Activated CD4-positive, alpha-beta memory T cell treated with anti-CD3 and anti-CD28 coated beads for 36 hours (primary cell): ENCODE data around the gene USP40. TPM values are rescaled to one million over a fixed set of nuclear protein-coding genes. Genes with fewer than 3 reads are reported as not detected.
"Not testable (repeated sequence)": the region's sequence is repeated elsewhere in the genome, so short reads cannot be mapped to it uniquely, and the experiment has no call there.

Experiments used
- CTCF ChIA-PET: fragments of 350-600 bp; sonication (Branson Sonifier 250); formaldehyde crosslinking; loops from one replicate; lab custom pipeline; 2021; ENCODE audit warnings: antibody characterized with exemption, inconsistent platforms; lab: Charles Lee
- POLR2A ChIA-PET: fragments of 350-600 bp; sonication (Branson Sonifier 250); formaldehyde crosslinking; loops from one replicate; lab custom pipeline; 2021; ENCODE audit warnings: antibody characterized with exemption; lab: Charles Lee
- DNase-seq: peaks from one replicate; pipeline ENCODE4 v3.0.0-alpha.2; 2020
- H3K27ac Mint-ChIP-seq: one replicate; pipeline ENCODE4 v1.8.0; 2021; ENCODE audit warnings: mixed read lengths
- H3K27me3 Mint-ChIP-seq: one replicate; pipeline ENCODE4 v1.8.0; 2021; ENCODE audit warnings: mixed read lengths
- H3K36me3 Mint-ChIP-seq: one replicate; pipeline ENCODE4 v1.8.0; 2021; ENCODE audit warnings: mixed read lengths
- H3K4me1 Mint-ChIP-seq: one replicate; pipeline ENCODE4 v1.8.0; 2021; ENCODE audit warnings: low read depth, mixed read lengths
- H3K4me3 Mint-ChIP-seq: one replicate; pipeline ENCODE4 v1.8.0; 2021; ENCODE audit warnings: mild to moderate bottlenecking, mixed read lengths
- H3K9me3 Mint-ChIP-seq: one replicate; pipeline ENCODE4 v1.8.0; 2021; ENCODE audit warnings: mixed read lengths
- intact Hi-C: fragments of 100-400 bp; cut with micrococcal nuclease; formaldehyde crosslinking; loops from one replicate; pipeline ENCODE4 v1.15.1; 2023
- total RNA-seq, 2 experiments: library from RNA; stranded (reverse); gene quantifications; one replicate each; pipeline ENCODE4 v1.2.3, GENCODE V29; 2021

USP40 gene
- total RNA-seq, 2 experiments from 2014 or later = 19.3 to 21.5 TPM

DNA sequence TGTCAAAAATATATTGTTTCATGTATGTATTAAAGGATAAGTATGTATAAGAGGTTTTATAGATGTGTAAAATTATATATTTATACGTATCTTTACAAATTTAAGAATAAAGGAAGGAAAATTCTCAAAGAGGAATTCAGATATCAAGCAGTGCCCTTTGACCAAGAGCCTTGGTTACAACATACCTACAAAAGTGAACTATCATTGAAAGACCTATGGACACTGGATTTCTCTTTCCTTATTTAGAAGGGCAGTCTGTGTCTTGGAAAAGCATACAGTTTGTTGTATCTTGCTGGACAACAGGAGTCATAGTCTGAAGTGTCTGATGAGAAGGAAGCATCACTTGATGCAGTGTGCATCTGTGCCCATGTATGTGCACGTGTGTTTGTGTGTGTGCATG is 21.8 kb upstream of the USP40 start:
- no peaks in the 10 kb centered on the region for H3K36me3 Mint-ChIP-seq
- no peak overlapping the region for H3K27ac Mint-ChIP-seq
- no peak overlapping the region for H3K4me3 Mint-ChIP-seq
- POLR2A ChIA-PET = no interaction called here
- intact Hi-C loops = no loop called here
- CTCF ChIA-PET = no interaction called here
- no peak for DNase-seq
- H3K4me1 Mint-ChIP-seq = no peaks in the 10 kb centered on the region
- H3K9me3 Mint-ChIP-seq = no peaks in the 10 kb centered on the region
- H3K27me3 Mint-ChIP-seq = peaks cover 28% of the 10 kb centered on the region

DNA sequence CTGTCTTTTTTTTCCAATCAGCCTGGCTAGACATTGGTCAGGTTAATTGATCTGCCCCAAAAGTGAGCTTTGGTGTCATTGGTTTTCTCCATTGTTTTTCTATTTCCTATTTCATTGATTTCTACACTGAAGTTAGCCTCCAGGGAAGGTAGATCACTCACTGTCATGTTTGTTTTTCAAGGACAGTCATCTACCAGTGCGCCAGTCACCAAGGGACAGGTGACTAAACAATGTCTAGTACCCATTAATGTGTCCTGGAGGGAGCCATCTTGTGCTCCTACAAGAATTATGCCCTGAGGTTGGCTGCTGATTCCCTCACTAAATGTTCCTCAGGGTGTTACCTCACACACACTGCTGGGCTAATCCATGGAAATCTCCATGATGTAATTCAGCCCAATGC is 17.6 kb upstream of the USP40 start:
- no peaks in the 10 kb centered on the region for H3K4me1 Mint-ChIP-seq
- POLR2A ChIA-PET = no interaction called here
- no peak overlapping the region for H3K27ac Mint-ChIP-seq
- no peaks in the 10 kb centered on the region for H3K9me3 Mint-ChIP-seq
- no peak overlapping the region for H3K4me3 Mint-ChIP-seq
- DNase-seq = no peak
- CTCF ChIA-PET = no interaction called here
- H3K27me3 Mint-ChIP-seq = peaks cover 23% of the 10 kb centered on the region
- intact Hi-C loops = no loop called here
- H3K36me3 Mint-ChIP-seq = no peaks in the 10 kb centered on the region

DNA sequence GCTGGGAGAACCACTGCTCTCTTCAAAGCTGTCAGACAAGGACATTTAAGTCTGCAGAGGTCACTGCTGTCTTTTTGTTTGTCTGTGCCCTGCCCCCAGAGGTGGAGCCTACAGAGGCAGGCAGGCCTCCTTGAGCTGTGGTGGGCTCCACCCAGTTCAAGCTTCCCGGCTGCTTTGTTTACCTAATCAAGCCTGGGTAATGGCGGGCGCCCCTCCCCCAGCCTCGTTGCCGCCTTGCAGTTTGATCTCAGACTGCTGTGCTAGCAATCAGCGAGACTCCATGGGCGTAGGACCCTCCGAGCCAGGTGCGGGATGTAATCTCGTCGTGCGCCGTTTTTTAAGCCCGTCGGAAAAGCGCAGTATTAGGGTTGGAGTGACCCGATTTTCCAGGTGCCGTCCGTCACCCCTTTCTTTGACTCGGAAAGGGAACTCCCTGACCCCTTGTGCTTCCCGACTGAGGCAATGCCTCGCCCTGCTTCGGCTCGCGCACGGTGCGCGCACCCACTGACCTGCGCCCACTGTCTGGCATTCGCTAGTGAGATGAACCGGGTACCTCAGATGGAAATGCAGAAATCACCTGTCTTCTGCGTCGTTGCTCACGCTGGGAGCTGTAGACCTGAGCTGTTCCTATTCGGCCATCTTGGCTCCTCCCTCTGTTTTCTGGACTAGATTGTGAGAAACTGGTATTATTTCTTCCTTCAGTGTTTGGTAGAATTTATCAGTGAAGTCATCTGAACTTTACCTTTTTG is 16.8 kb upstream of the USP40 start:
- H3K27me3 Mint-ChIP-seq = peaks cover 21% of the 10 kb centered on the region
- H3K9me3 Mint-ChIP-seq, intact Hi-C loops, CTCF ChIA-PET, H3K36me3 Mint-ChIP-seq, DNase-seq, H3K4me1 Mint-ChIP-seq, H3K27ac Mint-ChIP-seq, POLR2A ChIA-PET: not testable (repeated sequence)
- peak overlapping the region; percentile 12 for H3K4me3 Mint-ChIP-seq

DNA sequence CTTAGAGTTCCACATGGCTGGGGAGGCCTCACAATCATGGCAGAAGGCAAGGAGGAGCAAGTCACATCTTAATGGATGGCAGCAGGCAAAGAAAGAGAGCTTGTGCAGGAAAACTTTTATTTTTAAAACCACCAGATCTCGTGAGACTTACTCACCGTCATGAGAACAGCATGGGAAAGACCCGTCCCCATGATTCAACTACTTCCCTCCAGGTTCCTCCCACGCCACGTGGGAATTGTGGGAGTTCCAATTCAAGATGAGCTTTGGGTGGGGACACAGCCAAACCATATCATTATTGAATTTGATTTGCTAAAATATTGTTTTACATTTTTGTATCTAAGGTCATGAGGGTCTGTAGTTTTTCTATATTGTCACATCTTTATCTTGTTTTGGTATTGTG is 10.8 kb upstream of the USP40 start:
- H3K9me3 Mint-ChIP-seq, DNase-seq, H3K27me3 Mint-ChIP-seq, CTCF ChIA-PET, H3K27ac Mint-ChIP-seq, POLR2A ChIA-PET, H3K4me3 Mint-ChIP-seq, H3K36me3 Mint-ChIP-seq, H3K4me1 Mint-ChIP-seq, intact Hi-C loops: not testable (repeated sequence)

DNA sequence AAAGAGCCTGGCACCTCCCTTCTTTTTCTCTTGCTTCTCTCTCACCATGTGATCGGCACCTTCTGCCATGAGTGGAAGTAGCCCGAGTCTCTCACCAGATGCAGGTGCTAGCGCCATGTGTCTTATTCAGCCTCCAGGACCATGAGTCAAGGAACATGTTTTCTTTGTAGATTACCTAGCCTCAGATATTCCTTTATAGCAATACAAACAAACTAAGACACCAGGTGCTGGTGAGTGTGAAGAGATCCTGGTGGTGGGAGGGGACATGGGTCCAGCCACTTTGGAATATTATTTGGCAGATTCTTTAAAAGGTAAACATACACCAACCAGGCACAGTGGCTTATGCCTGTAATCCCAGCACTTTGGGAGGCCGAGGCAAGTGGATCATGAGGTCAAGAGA is 5.9 kb upstream of the USP40 start:
- Mint-ChIP-seq H3K36me3 (no peaks in the 10 kb centered on the region), H3K4me1 (no peaks in the 10 kb centered on the region), H3K27me3 (peaks cover 3% of the 10 kb centered on the region), H3K27ac (no peak overlapping the region), H3K4me3 (no peak overlapping the region), H3K9me3 (no peaks in the 10 kb centered on the region)
- DNase-seq = no peak
- ChIA-PET CTCF (no interaction called here), POLR2A (no interaction called here)
- intact Hi-C loops = no loop called here

DNA sequence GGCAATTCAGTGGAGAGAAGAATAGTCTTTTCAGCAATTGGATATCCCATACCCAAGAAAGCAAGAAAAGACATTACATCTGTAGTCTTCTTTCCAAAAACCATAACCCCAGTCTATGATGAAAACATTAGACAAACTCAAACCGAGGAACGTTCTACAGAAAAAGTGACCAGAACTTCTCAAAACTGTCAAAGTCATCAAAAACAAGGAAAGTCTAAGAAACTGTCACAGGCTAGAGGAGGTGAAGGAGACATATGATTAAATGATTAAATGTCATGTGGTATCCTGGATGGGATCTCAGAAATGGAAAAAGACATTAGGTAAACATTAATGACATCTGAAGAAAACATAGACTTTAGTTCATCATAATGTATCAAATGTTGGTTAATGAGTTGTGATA is 4.9 kb upstream of the USP40 start:
- Mint-ChIP-seq H3K9me3 (no peaks in the 10 kb centered on the region), H3K27me3 (peaks cover 3% of the 10 kb centered on the region), H3K4me1 (no peaks in the 10 kb centered on the region), H3K27ac (no peak overlapping the region), H3K4me3 (no peak overlapping the region), H3K36me3 (peaks cover 1% of the 10 kb centered on the region)
- POLR2A ChIA-PET = no interaction called here
- CTCF ChIA-PET = no interaction called here
- intact Hi-C loops = no loop called here
- DNase-seq = no peak

DNA sequence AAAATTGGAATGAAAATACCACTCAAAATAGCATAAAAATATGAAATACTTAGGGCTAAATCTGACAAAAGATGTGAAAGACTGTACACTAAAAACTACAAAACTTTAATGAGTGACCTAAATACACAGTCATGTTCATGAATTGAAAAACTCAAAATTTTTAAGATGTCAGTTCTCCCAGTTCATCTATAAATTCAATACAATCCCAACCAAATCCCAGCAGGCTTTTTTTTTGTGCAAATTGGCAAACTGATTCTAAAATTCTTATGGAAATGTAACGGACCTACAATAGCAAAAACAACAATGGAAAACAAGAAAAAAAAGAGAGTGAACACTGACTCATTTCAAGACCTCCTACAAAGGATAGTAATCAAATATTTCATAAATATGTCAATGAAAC is 4.4 kb upstream of the USP40 start:
- CTCF ChIA-PET = no interaction called here
- peaks cover 1% of the 10 kb centered on the region for H3K36me3 Mint-ChIP-seq
- peaks cover 3% of the 10 kb centered on the region for H3K27me3 Mint-ChIP-seq
- H3K9me3 Mint-ChIP-seq = no peaks in the 10 kb centered on the region
- no peak overlapping the region for H3K4me3 Mint-ChIP-seq
- no peak for DNase-seq
- intact Hi-C loops = no loop called here
- POLR2A ChIA-PET = no interaction called here
- H3K4me1 Mint-ChIP-seq = no peaks in the 10 kb centered on the region
- no peak overlapping the region for H3K27ac Mint-ChIP-seq

DNA sequence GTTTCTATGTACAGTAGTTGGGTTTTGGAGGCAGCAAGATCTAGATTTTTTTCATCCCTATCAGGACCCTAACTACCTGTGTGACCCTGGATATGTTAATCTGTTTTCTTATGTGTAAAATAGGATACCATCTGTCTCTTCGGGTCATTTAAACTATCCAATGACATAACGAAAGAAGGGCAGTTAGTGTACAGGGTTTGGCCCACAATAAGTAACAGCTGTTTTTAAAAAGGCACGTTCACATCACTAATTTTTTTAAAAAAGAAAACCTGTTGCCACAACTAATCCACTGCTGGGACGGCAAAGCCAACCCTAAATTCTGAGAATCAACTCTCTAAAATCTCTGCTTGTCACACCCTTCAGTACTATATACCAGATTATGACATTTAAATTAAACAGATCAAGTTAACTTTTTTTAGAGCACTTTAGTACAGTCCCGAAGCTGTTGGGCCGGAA is 869 bp downstream of the USP40 start:
- no peak for DNase-seq

DNA sequence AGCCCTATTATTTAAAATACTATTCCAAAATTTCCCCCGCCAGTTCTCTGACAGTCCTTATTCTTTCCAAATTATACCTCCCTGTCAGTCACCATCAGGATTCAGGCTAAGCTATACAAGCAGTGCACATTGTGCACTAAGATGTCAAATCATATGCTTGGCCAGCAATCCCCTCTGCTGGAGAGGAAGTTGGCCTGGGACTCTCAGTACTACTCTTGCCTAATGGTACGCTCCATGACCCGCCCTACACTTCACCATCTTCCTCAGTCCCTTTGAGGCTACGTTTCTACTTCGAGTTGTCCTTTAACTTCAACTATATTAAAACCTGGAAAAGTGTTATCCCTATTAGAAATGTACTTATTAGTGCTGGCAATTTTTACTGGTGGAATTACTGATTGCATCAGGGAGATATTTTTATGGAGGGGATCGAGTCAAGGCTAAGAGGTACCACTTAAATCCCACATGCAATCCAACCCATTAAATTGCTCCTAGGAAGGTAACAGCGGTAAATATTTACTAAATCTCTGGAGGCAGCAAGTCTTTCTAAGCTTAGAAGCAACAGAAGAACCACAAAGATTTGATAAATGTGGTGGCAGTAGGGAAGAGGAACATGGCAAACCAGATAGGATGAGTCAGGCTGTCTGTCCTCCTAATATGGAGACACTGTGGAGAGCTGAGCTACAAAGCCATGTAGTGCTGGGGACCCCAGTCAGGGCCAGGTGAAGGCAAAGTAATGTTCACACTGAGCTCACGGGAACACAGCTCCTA is 2.7 kb downstream of the USP40 start:
- ChIA-PET POLR2A (no interaction called here), CTCF (interaction anchor here (1.1 kb wide), 1 partner anchor 294 kb away, joined by 4 read pairs; no protein-coding TSS in a partner anchor)
- no peak for DNase-seq
- no peaks in the 10 kb centered on the region for H3K9me3 Mint-ChIP-seq
- H3K4me1 Mint-ChIP-seq = peaks cover 13% of the 10 kb centered on the region
- H3K27ac Mint-ChIP-seq = no peak overlapping the region
- intact Hi-C loops = loop anchor here (10.0 kb wide), 1 partner anchor 291 kb away; the partner anchor contains the start of gene HJURP
- no peaks in the 10 kb centered on the region for H3K27me3 Mint-ChIP-seq
- no peak overlapping the region for H3K4me3 Mint-ChIP-seq
- peaks cover 9% of the 10 kb centered on the region for H3K36me3 Mint-ChIP-seq

More for the DNA sequence above, 869 bp downstream of the USP40 start:
- intact Hi-C loops = loop anchor here (1.0 to 10.0 kb wide), 2 partner anchors 212 to 289 kb away; partner anchors contain the start of gene HJURP
- Mint-ChIP-seq H3K9me3 (no peaks in the 10 kb centered on the region), H3K27ac (peak overlapping the region; percentile 91), H3K36me3 (peaks cover 2% of the 10 kb centered on the region), H3K27me3 (no peaks in the 10 kb centered on the region), H3K4me1 (peaks cover 13% of the 10 kb centered on the region), H3K4me3 (peak overlapping the region; percentile 98)
- ChIA-PET CTCF (no interaction called here), POLR2A (interaction anchor here (1.9 kb wide), 1 partner anchor 13 kb away, joined by 7 read pairs; no protein-coding TSS in a partner anchor)

DNA sequence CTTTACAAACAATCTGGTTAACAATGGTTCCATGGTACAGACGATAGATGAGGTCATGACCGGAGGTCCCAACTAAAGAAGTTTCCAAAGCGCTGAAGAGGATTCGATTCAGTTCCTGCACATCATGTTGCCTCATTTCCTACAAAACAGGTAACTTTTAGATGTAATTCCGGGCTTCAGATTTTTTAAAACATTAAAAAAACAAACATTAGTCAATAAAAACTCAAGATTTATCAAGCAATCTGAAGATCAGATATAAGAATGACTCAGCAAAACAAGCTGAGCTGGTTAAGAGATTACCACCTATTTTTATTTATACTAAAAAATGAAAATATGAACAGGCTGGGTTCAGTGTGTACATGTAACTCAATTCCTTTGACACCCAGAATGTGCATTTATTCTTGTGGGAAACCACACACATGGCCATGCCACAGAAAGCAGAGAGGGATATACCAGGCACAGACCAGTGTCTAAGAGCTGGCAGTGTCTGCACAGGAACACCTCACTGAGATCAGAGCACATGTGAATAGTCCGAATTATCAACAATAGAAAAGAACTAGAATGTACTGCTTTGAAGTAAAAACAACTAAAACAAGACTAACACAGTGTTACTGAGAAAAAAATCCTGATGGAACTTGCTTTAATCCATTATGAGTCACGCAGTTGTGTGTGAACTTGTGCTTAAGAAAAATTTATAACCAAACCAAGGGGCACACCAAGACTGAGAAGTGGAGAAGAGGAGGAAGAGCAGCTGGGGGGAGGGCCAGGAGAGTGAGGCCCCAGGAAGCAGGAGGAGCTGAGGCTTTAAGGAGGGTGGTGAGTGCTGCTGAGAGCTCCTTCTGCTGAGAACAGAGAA is 9.5 kb downstream of the USP40 start:
- CTCF ChIA-PET = no interaction called here
- Mint-ChIP-seq H3K9me3 (no peaks in the 10 kb centered on the region), H3K36me3 (peaks cover 21% of the 10 kb centered on the region), H3K4me3 (no peak overlapping the region), H3K4me1 (peaks cover 6% of the 10 kb centered on the region), H3K27me3 (no peaks in the 10 kb centered on the region), H3K27ac (no peak overlapping the region)
- POLR2A ChIA-PET = no interaction called here
- intact Hi-C loops = no loop called here
- no peak for DNase-seq

DNA sequence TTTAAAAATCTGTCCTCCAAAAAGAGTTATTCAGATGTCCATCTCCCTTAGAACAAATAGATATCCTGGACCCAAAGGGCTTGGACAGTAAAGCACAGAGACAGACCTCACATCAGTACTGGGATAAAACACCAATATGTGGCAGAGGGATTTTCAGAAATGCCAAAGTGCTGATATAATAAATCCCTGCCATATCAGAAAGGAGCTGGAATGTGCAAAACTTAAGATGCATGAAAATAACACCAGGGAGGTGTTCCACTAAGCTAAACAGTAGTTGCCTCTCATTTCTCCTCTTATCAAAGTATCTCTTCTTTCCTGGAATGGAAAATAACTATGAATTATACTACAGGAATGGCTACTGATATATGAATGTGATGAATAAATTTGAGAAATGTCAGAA is 13.2 kb downstream of the USP40 start:
- Mint-ChIP-seq H3K27ac (no peak overlapping the region), H3K4me1 (peaks cover 6% of the 10 kb centered on the region), H3K36me3 (peaks cover 18% of the 10 kb centered on the region), H3K4me3 (no peak overlapping the region), H3K9me3 (no peaks in the 10 kb centered on the region), H3K27me3 (no peaks in the 10 kb centered on the region)
- DNase-seq = no peak
- CTCF ChIA-PET = no interaction called here
- POLR2A ChIA-PET = interaction anchor here (1.6 kb wide), 1 partner anchor 13 kb away, joined by 7 read pairs; the partner anchor contains the start of gene USP40
- intact Hi-C loops = no loop called here

DNA sequence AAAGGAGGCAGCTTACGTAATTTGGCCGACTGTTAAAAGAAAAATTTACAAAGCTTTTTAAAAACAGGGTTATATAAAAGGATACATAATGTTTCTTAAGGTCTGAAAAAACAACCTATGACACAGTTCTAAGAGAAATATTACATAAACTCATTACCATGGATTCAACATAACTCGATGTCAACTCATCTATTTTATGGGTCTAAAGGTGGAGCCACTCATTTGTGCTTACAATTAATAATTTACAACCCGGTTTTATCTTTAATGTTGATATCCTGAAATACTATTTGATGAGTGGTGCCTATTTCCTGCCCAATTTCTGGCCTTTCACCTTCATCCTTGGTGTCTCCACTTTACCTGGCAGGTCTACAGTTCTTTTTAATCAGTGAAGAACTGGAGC is 15.1 kb downstream of the USP40 start:
- Mint-ChIP-seq H3K27ac (no peak overlapping the region), H3K4me1 (no peaks in the 10 kb centered on the region), H3K36me3 (peaks cover 18% of the 10 kb centered on the region), H3K27me3 (no peaks in the 10 kb centered on the region), H3K4me3 (no peak overlapping the region), H3K9me3 (no peaks in the 10 kb centered on the region)
- intact Hi-C loops = no loop called here
- POLR2A ChIA-PET = no interaction called here
- no peak for DNase-seq
- CTCF ChIA-PET = no interaction called here
